ENCODE results near the gene PRRC2B. TPM values are rescaled to one million over a fixed set of nuclear protein-coding genes. Genes with fewer than 3 reads are reported as not detected.
"Not testable (repeated sequence)": the region's sequence is repeated elsewhere in the genome, so short reads cannot be mapped to it uniquely, and the experiment has no call there.

PRRC2B gene
- total RNA-seq, 1 donor from 2014 or later, result 60.4 TPM

DNA sequence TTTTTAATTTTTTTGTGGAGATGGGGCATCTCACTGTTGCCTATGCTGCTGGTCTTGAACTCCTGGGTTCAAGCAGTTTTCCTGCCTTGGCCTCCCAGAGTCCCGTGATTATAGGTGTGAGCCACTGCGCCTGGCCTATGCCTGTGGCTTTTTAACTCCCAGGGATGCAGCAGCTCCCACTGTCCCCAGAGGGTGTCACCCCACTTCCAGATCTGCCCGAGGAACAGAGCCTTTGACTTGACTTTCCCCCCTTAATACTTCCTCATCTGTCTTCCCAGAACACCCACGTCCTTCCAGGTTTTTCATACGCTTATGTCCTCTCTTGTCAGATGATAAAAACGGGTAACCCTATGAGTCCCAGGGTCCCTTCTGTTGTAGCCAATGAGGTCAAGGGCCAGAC lies 7.6 kb upstream of the PRRC2B start:
- DNase-seq (ENCODE audit: low spot score), result no peak

DNA sequence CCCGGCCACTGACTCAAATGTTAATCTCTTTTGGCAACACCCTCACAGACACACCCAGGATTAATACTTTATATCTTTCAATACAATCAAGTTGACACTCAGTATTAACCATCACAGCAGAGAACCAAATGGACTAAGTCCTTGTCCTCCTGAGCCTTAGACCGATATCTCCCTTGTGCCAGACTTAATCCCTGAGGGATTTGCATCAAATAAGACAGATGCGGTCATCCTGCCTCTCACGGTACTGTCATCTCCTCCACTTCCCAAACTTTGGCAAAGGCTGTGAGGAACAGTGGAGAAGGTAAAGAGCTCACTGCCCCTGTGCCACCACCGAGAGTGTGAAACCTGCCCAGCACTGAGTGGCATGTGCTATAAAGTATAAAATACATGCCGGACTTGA lies 6.5 kb upstream of the PRRC2B start:
- DNase-seq (ENCODE audit: low spot score), result no peak

DNA sequence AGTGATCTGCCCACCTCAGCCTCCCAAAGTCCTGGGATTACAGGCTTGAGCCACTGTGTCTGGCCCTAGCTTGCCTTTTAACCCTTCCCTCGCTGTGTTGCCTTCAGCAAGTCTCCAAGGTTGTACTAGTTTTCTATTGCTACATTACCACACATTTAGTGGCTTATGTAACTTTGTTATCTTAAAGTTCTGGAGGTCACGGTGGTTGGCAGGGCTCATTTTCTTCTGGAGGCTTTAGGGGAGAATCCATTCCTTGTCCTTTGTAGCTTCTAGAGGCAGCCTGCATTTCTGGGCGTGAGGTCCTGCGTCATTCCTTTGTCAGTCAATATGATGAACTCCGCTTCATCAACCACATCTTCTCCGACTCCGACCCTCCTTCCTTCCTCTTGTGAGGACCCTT lies 2.9 kb upstream of the PRRC2B start:
- no peak for DNase-seq (ENCODE audit: low spot score)

DNA sequence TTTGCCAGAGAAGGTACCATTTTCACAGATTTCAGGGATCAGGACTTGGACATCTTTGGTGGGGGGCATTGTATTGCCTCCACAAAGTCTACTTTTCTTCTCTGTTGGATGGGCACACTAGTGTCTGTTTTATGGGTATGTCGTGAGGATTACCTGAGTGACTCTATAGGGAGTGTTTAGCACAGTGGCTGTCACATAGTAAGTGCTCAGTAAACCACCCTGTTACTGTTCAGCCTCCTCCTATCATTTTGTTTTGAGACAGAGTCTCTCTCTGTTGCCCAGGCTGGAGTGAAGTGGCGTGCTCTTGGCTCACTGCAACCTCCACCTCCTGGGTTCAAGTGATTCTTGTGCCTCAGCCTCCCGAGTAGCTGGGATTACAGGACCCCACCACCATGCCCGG lies 2.4 kb upstream of the PRRC2B start:
- no peak for DNase-seq (ENCODE audit: low spot score)

GRCh38 chr9:131394464-131395156 lies 724 bp downstream of the PRRC2B start:
- DNase-seq (ENCODE audit: low spot score), result no peak

GRCh38 chr9:131395157-131396098 lies 1.5 kb downstream of the PRRC2B start:
- DNase-seq (ENCODE audit: low spot score), result no peak

DNA sequence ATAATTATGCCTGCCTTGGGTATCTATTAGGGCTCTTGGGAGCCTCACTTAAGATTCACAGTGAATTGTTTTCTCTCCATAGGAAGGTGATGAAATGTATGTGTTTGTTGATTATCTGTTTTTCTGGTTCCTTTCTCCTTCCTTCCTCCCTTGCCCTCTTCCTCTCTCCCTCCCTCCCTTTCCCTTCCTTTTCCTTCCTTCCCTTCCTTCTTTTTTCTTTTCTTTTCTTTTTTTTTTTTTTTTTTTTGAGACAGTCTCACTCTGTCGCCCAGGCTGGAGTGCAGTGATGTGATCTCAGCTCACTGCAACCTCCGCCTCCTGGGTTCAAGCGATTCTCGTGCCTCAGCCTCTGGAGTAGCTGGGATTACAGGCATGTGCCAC lies 2.2 kb downstream of the PRRC2B start:
- DNase-seq (ENCODE audit: low spot score), result not testable (repeated sequence)

DNA sequence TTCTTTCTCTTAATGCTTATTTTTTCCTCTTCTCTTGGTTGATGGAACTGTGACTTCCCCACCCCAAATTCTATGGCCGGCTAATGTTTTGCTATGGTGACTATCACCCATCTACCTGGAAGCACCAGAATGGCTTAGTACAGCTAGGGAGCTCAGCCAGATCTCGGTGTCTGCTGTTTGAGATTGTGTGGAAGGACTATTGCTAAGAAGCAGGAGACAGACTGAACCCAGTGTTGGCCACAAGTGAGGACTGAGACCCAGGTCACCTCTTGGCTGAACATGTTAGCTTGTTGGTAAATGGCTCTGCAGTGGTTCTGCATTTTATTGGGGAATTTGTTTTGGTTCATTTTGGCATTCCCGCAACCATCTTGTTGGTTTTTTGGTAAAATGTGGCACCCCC lies 2.7 kb downstream of the PRRC2B start:
- DNase-seq (ENCODE audit: low spot score), result no peak

DNA sequence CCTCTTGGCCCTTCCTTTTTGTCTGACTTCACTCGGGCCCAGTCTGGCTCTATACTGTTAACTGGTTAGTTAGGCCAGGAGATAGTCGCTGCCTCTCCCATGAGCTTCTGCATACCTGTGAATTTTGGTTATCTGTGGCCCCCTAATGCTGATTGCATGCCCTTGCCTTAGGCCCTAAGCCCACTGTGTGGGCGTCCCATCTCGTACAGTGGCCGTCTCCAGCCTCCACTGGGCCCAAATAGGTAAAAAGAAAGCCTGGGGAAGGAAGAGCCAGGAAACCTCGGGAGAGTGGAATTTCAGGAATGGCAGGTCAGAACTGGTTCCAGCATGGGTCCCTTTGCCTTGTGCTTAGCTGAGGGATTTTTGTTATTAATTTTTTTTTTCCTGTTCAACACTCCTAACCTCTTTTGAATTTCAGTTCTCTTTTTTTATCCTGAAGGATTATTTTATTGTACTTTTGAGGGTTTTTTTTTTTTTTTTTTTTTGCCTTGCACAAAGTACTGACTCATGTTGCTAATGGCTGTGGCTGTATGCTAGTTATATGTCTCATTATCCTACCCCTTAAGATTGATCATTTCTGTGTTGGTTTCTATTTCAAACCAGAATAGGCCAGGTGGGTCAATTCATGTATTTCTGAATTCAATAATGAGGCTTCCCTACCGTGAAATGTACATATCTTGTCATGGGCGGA lies 3.4 kb downstream of the PRRC2B start:
- DNase-seq (ENCODE audit: low spot score), result no peak

- no peak for DNase-seq (ENCODE audit: low spot score)
These were observed 4.3 kb downstream of the PRRC2B start for GRCh38 chr9:131398204-131398603.

GRCh38 chr9:131399972-131400371 lies 6.1 kb downstream of the PRRC2B start:
- DNase-seq (ENCODE audit: low spot score), result no peak

DNA sequence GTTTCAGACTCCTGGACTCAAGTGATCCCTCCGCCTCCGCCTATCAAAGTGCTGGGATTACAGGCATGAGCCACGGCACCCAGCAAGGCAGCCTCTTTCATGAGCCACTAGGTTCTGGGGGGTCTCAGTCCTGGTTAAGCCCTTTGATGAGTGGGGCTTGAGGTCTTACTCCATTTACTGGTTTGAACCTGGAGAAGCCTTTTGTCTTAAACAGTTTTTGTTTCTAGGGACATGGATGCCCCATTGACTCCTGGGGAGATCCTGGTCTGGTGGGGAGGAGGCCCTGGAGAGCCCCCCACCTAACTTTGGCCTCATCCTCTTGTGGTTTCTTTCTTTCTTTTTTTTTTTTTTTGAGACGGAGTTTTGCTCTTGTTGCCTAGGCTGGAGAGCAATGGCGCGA lies 6.7 kb downstream of the PRRC2B start:
- no peak for DNase-seq (ENCODE audit: low spot score)

DNA sequence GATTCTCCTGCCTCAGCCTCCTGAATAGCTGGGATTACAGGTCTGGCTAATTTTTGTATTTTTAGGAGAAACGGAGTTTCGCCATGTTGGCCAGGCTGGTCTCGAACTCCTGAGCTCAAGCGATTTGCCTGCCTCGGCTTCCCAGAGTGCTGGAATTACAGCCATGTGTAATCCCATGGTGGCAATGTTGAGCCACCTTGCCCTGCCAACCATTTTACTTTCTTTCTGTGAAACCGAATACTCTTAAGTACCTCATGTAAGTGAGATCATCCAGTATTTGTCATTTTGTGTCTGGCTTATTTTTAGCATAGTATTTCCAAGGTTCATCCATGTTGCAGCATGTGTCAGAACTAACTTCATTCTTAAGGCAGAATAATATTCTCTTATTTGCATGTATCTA lies 8.2 kb downstream of the PRRC2B start:
- no peak for DNase-seq (ENCODE audit: low spot score)

DNA sequence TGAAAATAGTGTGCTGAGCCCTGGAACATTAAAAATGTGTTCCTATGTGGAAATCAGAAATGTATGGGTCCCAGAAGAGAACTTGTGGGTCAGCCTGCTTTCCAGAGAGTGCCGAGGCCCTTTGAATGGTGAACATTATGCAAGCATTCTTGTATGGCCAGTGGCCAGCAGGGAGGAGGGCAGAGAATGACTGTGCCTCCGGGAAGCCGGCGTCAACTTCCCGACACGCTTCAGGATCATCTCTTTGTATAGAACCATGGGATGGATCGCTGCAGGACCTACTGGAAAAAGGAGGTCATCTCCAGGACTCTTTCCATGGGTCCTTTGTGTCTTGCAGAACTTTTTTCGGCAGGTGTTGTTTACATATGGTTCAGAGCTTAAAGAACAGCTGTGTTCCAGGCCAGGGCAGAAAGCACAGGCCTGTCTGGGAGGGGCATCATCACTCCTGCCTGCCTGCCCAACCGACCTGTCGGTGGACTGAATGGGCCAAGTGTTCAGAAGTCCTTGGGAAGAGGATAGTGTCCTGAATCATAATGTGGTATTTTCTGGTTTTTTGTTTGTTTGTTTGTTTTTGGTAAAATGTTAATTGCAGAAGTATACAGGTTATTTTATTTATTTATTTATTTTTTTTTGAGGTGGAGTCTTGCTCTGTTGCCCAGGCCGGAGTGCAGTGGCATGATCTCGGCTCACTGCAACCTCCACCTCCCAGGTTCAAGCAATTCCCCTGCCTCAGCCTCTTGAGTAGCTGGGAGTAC lies 9.0 kb downstream of the PRRC2B start:
- DNase-seq (ENCODE audit: low spot score), result peak; percentile 79

GRCh38 chr9:131403493-131403773 lies 9.5 kb downstream of the PRRC2B start:
- DNase-seq (ENCODE audit: low spot score), result no peak

DNA sequence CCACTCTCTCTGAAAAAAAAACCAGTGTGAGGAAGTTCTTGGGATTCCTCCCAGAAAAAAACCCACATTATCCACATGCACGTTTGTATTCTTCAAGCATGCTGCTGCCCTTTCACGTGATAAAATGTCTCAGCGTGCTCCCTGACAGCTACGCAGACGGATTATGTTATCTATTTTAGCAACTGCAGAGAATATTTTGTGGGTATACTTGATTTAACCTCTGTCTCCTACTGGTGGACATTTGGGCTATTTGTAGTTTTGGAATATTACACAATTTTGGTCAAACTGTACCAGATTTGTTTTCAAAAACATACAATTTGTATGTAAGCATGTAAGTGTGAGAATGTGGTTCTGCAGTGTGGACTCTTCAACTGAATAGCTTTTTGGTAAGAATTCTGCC lies 10.7 kb downstream of the PRRC2B start:
- DNase-seq (ENCODE audit: low spot score), result peak; percentile 86

- DNase-seq (ENCODE audit: low spot score), result no peak
These were observed 11.1 kb downstream of the PRRC2B start for GRCh38 chr9:131404987-131405386.

- DNase-seq (ENCODE audit: low spot score), result no peak
These were observed 11.5 kb downstream of the PRRC2B start for GRCh38 chr9:131405428-131405827.

- DNase-seq (ENCODE audit: low spot score), result no peak
These were observed 12.1 kb downstream of the PRRC2B start for GRCh38 chr9:131405858-131406537.

- DNase-seq (ENCODE audit: low spot score), result no peak
These were observed 12.9 kb downstream of the PRRC2B start for GRCh38 chr9:131406563-131407436.
